Spleen (tissue), 7 donors: ENCODE data around the gene XRCC3.

Experiments used
- CTCF ChIP-seq, 11 experiments: fragments of 200-600 bp in 7 of 11; fragments of 450-650 bp in 4 of 11; sonication (generic) in 4 of 11; IDR thresholded peaks in 8 of 11; conservative IDR thresholded peaks in 3 of 11; 1 replicate in 7 of 11; 2 replicates in 4 of 11; pipeline versions ENCODE4 v1.4.0 to v1.8.0; 2016 to 2021; ENCODE audit warnings: antibody characterized with exemption in 11 of 11, inconsistent platforms in 4 of 11, mild to moderate bottlenecking in 1 of 11
- POLR2A ChIP-seq, 3 donors: fragments of 450-650 bp; IDR thresholded peaks; one replicate each; pipeline ENCODE4 v1.5.1; 2017; ENCODE audit warnings: antibody characterized with exemption in 3 of 3, mild to moderate bottlenecking in 1 of 3
- POLR2AphosphoS5 ChIP-seq, 3 donors: sonication (generic); formaldehyde crosslinking; IDR thresholded peaks; one replicate each; pipeline ENCODE4 v1.5.1; 2017; ENCODE audit warnings: antibody characterized with exemption in 3 of 3
- donor health status: DM: no; HTN: no; CAD: no; lungs with moderate emphysema.
- donor health status: DM: no; HTN: no; CAD: no.
- donor health status: DM: no; HTN: no; CAD: no.

- TF ChIP-seq POLR2A (IDR thresholded peaks at IDR 0.05), result no peak
- no peak for TF ChIP-seq CTCF (IDR thresholded peaks at IDR 0.05 in 8 of 11, conservative IDR thresholded peaks at IDR 0.05 in 3 of 11)
- no peak for TF ChIP-seq POLR2AphosphoS5 (IDR thresholded peaks at IDR 0.05)
Observed at GRCh38 chr14:103687712-103688111, 27.5 kb downstream of the XRCC3 start.
